ENCODE measurements around the gene CRKL.
"Not testable (repeated sequence)": the region's sequence is repeated elsewhere in the genome, so short reads cannot be mapped to it uniquely, and the experiment has no call there.

The CRKL gene

DNA sequence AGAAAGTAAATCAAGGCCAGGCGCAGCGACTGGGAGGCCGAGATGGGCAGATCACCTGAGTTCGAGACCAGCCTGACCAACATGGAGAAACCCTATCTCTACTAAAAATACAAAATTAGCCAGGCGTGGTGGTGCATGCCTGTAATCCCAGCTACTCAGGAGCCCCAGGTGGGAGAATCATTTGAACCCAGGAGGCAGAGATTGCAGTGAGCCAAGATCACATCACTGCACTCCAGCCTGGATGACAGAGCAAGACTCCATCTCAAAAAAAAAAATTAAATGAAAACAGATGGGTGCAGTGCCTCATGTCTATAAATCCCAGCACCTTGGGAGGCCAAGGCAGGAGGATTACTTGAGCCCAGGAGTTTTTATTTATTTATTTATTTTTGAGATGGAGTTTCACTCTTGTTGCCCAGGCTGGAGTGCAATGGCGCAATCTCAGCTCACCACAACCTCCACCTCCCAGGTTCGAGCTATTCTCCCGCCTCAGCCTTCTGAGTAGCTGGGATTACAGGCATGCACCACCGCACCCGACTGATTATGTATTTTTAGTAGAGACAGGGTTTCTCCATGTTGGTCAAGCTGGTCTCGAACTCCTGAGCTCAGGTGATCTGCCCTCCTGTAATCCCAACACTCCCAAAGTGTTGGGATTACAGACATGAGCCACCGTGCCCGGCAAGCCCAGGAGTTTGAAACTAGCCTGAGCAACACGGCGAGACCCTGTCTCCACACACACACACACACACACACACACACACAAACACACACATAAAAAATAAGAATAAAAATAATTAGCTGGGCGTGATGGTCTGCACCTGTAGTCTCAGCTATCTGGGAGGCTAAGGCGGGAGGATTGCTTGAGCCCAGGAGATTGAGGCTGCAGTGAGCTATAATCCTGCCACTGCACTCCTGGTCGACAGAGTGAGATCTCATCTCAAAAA, 15.8 kb upstream of the CRKL start:
- DNase-seq (ENCODE audit: low spot score): not testable (repeated sequence)

DNA sequence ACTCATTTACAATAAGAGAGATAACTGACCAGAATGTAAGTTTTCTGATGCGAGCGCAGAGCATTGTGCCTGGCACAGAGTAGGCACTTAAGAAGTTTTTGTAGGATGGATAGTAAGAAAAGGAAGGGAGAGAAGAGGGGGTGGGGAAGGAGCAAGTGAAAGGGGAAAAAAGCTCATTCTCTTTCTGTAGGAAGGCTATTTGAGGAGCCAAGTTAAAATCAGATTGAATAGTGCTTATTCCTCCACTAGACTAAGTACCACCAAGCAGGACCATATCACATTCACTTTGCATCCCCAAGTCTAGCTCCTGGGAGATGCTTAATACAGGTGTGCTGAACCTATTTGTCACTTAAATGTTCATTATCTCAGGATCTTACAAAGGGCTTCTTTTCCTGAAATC, 14.1 kb upstream of the CRKL start:
- DNase-seq (ENCODE audit: low spot score): no peak

DNA sequence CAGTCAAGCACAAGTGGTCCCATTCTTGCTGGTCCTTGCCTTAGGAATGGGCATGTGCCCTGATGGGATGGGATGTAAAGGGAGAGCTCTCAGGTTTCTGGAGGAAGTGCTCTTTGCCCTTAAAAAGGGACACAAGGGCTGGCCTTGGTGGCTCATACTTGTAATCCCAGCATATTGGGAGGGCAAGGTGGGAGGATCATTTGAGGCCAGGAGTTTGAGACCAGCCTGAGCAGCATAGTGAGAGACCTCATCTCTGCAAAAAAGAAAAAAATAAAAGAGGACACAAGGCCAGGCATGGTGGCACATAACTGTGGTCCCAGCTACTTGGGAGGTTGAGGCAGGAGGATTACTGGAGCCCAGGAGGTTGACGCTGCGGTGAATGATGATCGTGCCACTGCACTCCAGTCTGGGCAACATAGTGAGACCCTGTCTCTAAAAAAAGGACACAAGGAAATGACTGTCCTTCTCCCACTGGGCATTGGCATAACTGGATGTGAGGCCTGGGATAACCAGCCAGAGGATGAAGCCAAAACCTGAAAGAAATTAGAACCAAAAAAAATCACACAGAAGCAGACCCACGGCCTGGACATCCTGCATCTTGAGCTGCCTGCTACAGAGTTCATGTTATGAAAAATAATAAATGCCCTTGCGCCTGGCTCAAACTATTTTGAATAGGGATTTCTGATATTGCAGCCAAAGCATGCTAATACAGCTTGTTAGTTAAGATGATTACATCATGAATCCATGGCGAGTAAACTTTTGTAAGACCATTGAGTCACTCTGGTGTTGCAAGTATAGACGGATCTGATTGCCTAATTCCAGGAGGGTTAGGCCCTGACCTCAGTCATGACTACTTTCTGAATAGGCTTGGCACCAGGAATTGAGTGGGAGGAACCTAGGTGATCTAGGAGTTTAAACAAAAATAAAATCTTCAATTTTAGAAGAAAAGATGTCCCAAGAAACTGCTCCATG, 12.9 kb upstream of the CRKL start:
- DNase-seq (ENCODE audit: low spot score): peak; percentile 91

DNA sequence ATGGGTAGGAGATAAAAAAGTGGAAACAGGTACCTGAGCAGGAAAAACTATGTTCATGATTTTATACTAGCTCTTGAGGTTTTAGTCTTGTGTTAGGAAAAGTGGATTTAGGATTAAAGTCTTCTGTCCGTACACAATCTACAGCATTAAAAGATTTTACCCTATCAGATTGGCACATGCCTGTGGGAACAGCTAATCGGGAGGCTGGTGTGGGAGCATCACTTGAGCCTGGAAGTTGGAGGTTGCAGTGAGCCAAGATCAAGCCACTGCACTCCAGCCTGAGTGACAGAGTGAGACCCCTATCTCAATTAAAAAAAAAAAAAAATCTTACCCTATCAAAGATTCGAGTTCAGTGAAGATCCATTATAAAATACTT, 12.2 kb upstream of the CRKL start:
- DNase-seq (ENCODE audit: low spot score): no peak

DNA sequence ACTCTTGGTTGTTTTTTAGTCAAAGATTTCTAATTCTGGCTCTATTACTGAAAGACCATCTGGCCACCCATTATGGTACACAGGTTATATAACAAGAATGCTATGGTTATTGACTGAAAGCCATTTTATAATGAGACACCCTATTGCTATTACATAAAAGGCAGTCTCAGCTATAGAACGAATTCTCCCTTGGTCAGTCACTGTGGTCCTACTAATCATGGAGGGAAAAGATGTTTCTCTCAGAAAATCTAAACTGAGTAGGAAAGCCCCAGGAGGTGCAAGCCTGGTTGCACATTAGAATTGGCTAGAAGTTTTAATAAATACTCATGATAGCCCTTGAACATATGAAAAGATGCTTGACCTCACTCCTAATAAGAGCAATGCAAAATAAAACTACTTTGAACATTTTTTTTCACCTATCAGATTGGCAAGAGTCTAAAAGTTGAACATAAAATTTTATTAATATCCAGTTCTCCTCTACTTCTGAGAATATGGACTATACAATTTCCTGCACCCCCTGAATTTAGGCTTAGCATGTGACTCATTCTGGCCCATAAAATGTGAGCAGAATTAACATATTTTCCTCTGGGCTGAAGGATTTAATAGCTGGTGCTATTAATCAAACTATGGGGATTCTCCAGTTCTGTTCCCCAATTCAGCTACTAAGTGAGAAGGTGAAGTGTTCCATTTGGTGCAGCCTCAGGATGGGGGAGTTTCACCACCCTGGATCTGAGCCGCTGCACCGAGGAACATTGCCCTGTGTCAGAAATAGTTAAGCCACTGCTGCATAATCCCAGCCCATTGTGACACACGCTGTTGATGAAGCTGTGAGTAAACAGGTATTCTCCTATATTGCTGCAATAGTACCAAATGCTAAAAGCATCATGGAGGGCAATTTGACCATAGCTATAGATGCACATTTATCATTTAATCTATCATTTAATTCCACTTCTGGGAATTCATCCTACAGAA, 11.5 kb upstream of the CRKL start:
- DNase-seq (ENCODE audit: low spot score): no peak

DNA sequence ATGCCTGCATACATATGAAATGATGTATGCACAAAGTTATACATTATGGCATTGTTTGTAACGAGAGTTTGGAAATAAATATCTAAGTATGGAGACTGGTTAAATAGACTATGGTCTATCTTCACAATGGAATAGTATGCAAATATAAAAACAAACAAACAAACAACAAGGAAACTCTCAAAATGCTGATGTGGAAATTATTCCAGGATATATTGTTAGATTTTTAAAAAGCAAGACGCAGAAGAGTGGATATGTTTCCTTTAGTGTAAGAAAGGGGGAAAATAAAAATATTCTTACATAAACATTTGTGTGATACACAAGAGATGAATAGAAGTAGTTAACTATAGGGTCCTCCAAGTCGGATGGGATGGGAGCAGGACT, 10.8 kb upstream of the CRKL start:
- DNase-seq (ENCODE audit: low spot score): no peak

DNA sequence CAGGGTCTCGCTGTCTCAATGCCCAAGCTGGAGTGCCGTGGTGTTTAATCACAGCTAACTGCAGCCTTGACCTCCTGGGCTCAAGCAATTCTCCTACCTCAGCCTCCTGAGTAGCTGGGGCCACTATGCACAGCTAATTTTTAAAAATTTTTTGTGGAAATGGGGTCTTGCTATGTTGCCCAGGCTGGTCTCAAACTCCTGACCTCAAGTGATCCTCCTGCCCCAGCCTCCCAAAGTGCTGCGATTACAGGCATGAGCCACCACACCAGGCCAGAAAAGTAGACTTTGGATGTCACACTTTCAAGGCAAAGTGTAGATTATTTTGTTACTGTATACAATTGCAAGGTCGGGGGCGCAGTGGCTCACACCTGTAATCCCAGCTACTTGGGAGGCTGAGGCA, 8.5 kb upstream of the CRKL start:
- DNase-seq (ENCODE audit: low spot score): not testable (repeated sequence)

DNA sequence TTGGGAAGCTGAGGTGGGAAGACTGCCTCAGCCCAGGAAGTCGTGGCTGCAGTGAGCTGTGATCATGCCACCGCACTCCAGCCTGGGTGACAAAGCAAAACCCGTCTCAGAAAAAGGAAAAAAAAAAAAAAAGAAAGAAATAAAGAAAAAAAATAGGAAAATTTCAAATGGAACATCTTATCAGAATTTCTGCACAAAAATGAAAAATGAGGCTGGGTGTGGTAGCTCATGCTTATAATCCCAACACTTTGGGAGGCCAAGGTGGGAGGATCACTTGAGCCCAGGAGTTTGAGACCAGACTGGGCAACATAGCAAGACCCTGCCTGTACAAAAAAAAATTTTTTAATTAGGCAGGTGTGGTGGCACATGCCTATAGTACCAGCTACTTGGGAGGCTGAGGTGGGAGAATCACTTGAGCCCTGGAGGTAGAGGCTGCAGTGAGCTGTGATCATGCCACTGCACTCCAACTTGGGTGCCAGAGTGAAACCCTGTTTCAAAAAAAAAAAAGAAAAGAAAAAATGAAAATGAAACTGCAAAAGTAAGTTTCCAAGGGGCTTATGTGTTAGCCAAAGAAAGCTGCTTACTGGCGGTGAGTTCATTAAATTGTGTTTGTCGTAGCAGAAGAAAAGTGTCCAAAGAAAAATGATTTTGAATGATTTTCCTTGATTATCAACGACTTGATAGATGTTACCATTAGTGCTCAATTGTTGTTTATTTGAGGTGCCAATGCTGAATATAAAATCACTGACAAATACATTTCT, 7.5 kb upstream of the CRKL start:
- DNase-seq (ENCODE audit: low spot score): no peak

DNA sequence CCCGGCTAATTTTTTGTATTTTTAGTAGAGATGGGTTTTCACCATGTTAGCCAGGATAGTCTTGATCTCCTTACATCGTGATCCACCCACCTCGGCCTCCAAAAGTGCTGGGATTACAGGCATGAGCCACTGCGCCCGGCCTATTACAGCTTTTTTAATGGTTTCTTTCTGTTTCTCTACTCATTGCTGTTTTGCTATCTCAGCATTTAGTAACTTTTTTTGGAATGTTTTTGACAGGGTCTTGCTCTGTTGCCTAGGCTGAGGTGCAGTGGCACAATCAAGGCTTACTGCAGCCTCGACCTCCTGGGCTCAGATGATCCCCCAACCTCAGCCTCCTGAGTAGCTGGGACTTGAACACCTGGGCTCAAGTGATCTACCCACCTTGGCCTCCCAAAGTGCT, 4.7 kb upstream of the CRKL start:
- no peak for DNase-seq (ENCODE audit: low spot score)

DNA sequence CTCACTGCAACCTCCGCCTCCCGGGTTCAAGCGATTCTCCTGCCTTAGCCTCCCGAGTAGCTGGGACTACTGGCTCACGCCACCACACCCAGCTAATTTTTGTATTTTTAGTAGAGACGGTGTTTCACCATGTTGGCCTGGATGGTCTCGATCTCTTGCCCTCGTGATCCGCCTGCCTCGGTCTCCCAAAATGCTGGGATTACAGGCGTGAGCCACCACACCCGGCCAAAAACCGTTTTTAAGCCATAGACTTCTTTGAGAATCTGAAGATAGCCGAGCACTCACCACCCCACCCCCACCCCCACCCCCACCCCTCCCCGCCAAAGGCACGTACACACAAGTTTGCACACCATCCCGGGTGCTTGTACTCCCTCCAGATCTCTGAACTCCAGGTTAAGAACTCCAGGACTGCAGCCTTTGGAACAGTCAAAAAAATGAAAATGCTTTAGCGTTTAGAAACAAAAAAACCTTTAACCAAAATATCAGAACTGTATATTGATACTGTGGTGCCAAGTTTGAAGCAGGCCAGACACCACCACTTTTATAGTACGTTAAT, 1.5 kb downstream of the CRKL start:
- DNase-seq (ENCODE audit: low spot score): peak; percentile 27

DNA sequence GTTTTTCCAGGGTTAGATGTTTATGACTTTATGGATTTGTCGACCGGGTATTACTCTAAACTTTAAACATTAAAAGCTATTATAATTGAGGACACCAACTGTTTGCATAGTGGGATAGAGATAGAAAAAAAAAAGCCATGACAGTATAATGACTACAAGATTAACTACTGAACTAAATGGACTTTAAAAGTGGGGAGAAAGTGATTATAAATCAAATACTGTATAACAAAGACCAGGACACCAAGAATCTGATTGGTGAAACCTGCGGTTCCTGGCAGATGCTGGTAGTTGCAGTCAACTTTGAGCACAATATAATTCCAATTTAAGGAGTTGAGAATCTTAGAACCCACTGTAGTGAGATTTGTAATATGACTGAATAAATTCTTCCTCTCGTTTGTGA, 2.5 kb downstream of the CRKL start:
- DNase-seq (ENCODE audit: low spot score): no peak

DNA sequence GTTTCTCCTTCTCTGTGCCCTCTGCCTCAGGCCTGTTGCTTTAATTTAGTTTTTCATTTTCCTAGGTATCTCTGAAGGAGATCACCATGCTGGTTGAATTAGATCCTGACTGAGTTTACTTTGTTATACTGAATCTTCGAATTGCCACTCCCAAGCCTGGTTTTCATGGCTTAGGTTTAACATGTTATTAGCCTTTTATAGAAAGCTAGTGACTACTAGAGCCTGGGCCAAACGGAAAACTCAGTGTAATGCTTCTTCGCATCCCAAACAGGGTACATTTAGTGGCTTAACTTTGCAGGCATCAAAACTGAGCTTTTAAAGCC, 3.6 kb downstream of the CRKL start:
- no peak for DNase-seq (ENCODE audit: low spot score)

DNA sequence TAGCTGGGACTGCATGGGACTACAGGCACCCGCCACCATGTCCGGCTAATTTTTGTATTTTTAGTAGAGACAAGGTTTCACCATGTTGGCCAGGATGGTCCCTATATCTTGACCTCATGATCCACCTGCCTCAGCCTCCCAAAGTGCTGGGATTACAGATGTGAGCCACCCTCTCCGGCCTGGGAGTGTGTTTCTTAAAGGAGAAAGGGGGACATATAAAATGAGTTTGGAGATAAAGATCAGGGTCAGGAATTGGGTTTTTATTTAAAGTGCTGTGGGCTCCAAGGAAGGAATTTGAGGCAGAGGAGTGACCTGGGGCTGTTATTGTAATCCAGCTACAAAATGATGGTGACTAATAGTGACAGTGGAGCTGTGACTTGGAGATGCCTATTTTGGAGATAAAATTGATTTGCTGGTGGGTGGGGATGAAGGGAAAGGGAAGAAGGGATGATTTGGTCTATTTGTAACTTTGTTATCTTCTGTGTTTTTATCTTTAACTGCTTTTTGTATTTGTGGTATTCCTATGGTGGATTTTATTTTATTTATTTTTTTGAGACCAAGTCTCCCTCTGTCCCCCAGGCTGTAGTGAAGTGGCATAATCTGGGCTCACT, 5.0 kb downstream of the CRKL start:
- DNase-seq (ENCODE audit: low spot score): no peak

DNA sequence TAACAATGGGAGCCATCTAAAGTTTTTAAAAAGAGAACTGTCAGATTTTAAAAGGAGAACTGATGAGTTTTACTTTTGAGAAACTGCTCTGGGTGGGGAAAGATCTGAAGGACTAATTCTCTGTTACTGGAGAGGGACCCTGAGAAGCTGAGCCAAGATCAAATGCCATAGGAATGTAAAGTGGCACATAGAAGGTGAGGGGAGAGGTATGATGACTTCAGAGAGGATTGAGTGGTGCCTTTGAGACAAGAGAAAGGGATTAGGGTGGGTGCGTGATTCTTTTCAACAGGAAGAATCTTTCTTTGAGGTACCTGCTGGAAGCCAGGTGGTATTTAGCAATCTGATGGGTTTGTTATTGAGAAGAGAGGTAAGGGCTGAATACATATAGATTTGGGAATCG, 9.0 kb downstream of the CRKL start:
- no peak for DNase-seq (ENCODE audit: low spot score)

DNA sequence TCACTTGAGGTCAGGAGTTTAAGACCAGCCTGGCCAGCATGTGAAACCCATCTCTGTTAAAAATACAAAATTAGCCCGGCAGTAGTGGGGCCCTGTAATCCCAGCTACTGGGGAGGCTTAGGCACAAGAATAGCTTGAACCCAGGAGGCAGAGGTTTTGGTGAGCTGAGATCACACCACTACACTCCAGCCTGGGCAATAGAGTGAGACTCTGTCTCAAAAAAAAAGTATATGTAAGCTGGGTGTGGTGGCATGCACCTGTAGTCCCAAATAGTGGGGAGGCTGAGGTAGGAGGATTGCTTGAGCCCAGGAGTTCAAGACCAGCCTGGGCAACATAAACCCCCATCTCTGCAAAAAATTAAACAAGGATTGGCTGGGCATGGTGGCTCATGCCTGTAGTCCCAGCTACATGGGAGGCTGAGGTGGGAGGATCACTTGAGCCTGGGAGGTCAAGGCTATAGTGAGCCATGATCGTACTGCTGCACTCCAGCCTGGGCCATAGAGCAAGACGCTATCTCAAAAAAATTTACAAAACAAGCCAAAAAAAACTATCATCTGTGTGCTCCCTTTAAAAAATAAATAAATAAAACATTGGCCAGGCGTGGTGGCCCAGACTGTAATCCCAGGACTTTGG, 10.8 kb downstream of the CRKL start:
- no peak for DNase-seq (ENCODE audit: low spot score)

DNA sequence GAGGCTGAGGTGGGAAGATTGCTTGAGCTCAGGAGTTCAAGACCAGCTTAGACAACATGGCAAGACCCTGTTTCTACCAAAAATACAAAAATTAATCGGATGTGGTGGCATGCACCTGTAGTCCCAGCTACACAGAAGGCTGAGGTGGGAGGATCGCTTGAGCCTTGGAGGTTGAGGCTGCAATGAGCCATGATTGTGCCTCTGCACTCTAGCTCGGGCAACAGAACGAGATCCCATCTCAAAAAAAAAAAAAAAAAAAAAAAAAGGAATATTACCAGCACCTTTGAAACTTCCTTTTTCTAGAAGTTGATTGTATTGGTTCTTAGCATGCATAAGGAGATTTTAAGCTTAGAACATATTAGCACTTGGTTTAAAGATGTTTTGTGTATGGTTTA, 11.4 kb downstream of the CRKL start:
- DNase-seq (ENCODE audit: low spot score): no peak

DNA sequence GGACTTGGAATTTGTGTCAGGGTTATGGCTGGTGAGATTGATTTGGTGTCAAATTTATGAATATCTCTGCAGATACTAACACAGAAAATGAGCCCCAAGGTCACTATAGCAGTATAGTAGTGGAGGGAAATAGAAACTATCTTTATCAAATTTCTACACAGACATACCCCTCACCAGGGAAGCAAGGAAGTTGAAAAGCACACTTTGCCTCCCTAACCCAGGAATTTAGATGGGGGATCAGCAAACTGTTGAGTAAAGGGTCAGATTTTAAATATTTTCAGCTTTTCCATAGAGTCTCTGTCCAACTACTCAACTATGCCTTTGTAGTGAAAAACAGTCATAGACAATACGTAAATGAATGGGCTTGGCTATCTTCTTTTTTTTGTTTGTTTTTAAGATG, 12.8 kb downstream of the CRKL start:
- DNase-seq (ENCODE audit: low spot score): no peak

DNA sequence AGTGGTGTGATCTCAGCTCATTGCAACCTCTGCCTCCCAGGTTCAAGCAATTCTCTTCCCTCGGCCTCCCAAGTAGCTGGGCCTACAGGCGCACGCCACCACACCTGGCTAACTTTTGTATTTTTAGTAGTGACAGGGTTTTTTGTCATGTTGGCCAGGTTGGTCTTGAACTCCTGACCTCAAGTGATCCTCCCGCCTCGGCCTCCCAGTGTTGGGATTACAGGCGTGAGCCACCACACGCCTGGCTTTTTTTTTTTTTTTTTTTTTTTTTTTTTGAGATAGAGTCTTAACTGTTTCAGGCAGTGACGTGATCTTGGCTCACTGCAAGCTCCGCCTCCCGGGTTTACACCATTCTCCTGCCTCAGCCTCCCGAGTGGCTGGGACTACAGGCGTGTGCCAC, 13.2 kb downstream of the CRKL start:
- DNase-seq (ENCODE audit: low spot score): not testable (repeated sequence)

DNA sequence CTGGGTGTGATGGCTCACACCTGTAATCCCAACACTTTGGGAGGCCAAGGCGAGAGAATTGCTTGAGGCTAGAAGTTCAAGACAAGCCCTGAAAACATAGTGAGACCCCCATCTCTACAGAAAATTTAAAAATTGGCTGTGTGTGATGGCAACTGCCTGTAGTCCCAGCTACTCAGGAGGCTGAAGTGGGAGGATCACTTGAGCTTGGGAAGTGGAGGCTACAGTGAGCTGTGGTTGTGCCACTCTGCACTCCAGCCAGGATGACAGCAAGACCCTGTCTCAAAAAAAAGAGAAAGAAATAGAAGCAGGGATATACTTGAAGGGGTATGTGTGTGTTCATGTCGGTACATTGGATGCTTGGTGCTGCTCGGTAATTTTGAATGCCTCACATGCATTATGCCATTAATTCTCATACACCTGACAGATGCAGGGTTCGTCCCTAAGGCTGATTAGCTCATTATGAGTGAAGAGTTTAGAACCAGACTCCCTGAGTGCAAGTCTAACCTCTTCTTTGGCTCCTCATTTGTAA, 14.0 kb downstream of the CRKL start:
- DNase-seq (ENCODE audit: low spot score): no peak

DNA sequence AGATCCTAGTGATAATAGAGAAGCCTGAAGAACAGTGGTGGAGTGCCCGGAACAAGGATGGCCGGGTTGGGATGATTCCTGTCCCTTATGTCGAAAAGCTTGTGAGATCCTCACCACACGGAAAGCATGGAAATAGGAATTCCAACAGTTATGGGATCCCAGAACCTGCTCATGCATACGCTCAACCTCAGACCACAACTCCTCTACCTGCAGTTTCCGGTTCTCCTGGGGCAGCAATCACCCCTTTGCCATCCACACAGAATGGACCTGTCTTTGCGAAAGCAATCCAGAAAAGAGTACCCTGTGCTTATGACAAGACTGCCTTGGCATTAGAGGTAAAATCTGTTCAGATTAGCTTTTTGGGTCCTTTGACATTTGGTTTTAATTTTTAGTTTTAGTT, 16.7 kb downstream of the CRKL start:
- DNase-seq (ENCODE audit: low spot score): no peak
